ENCODE results near the gene GCGR. TPM values are rescaled to one million over a fixed set of nuclear protein-coding genes. Genes with fewer than 3 reads are reported as not detected.
A peak's percentile ranks its signal among the peaks of the same experiment; 100 is the strongest.

Gene GCGR
- total and polyA plus RNA-seq, 2 of the 13 experiments (the other 11 are each of a cell fraction or from before 2014, with no cell fraction given): 0.04 to 0.13 TPM

DNA sequence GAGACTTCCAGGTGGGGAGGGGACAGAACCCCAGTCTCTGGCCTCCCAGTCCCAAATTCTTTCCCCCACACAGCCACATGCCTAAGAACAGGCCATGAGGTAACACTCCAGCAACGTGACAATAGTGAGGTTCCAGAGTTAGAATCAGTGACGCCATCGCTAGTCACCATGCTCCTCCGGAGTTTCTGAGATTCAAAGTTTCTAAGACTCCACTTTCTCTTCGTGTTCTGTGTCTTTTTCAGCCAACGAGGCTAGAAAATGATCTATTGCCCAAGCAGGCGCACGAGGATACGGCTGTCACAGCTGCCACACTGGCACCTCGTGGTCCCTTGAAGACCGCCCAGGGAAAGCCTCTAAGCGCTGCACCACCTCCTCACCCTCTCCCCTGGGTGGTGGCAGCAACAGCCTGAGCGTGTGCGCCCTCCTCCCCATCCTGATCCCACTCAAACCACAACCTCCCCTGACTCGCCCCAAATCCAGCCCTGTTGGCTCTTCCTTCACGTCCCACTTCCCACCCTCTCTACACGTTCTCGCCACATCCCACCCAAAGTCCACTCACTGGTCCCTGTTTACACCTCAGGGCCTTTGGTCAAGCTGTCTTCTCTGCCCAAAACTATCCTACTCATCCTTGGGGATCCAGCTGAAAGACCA, 28.1 kb downstream of the GCGR start (continued):
- TF ChIP-seq, protein P1, sequence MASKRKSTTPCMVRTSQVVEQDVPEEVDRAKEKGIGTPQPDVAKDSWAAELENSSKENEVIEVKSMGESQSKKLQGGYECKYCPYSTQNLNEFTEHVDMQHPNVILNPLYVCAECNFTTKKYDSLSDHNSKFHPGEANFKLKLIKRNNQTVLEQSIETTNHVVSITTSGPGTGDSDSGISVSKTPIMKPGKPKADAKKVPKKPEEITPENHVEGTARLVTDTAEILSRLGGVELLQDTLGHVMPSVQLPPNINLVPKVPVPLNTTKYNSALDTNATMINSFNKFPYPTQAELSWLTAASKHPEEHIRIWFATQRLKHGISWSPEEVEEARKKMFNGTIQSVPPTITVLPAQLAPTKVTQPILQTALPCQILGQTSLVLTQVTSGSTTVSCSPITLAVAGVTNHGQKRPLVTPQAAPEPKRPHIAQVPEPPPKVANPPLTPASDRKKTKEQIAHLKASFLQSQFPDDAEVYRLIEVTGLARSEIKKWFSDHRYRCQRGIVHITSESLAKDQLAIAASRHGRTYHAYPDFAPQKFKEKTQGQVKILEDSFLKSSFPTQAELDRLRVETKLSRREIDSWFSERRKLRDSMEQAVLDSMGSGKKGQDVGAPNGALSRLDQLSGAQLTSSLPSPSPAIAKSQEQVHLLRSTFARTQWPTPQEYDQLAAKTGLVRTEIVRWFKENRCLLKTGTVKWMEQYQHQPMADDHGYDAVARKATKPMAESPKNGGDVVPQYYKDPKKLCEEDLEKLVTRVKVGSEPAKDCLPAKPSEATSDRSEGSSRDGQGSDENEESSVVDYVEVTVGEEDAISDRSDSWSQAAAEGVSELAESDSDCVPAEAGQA (IDR thresholded peaks at IDR 0.05; ENCODE audit: low read depth): no peak
- TF ChIP-seq, protein P1 (CRISPR knock-in tag; IDR thresholded peaks at IDR 0.05; ENCODE audit: borderline replicate concordance): no peak
- TF ChIP-seq ZNF589 (CRISPR knock-in tag; conservative IDR thresholded peaks at IDR 0.05) (no peak), GLI4 (CRISPR knock-in tag; IDR thresholded peaks at IDR 0.05; ENCODE audit: borderline replicate concordance) (no peak), ZFP90 (CRISPR knock-in tag; IDR thresholded peaks at IDR 0.05; ENCODE audit: borderline replicate concordance) (no peak), YY1 (IDR thresholded peaks at IDR 0.05; ENCODE audit: insufficient read depth, insufficient replicate concordance, low read depth, low read length) (no peak), JUNB (CRISPR knock-in tag; IDR thresholded peaks at IDR 0.05; ENCODE audit: borderline replicate concordance) (no peak), ZNF530 (CRISPR knock-in tag; IDR thresholded peaks at IDR 0.05; ENCODE audit: low read depth) (no peak), ZSCAN29 (CRISPR knock-in tag; conservative IDR thresholded peaks at IDR 0.05) (no peak), ZNF343 (CRISPR knock-in tag; IDR thresholded peaks at IDR 0.05) (no peak), ZFAT (CRISPR knock-in tag; conservative IDR thresholded peaks at IDR 0.05) (no peak), TRIM24 (CRISPR knock-in tag; IDR thresholded peaks at IDR 0.05) (no peak), ELF4 (CRISPR knock-in tag; IDR thresholded peaks at IDR 0.05; ENCODE audit: borderline replicate concordance) (no peak), ZFP36L2 (CRISPR knock-in tag; IDR thresholded peaks at IDR 0.05) (no peak), ZNF713 (CRISPR knock-in tag; IDR thresholded peaks at IDR 0.05) (no peak), POLR2A (IDR thresholded peaks at IDR 0.05; ENCODE audit: insufficient read depth in 1 of 2, low read depth in 2 of 2, low read length in 2 of 2) (0 out of 4 replicates have a peak, but pooled peaks of 1 of the 2 experiments have one; percentile 13), ZNF12 (CRISPR knock-in tag; IDR thresholded peaks at IDR 0.05) (no peak)
- TF ChIP-seq, protein P2, sequence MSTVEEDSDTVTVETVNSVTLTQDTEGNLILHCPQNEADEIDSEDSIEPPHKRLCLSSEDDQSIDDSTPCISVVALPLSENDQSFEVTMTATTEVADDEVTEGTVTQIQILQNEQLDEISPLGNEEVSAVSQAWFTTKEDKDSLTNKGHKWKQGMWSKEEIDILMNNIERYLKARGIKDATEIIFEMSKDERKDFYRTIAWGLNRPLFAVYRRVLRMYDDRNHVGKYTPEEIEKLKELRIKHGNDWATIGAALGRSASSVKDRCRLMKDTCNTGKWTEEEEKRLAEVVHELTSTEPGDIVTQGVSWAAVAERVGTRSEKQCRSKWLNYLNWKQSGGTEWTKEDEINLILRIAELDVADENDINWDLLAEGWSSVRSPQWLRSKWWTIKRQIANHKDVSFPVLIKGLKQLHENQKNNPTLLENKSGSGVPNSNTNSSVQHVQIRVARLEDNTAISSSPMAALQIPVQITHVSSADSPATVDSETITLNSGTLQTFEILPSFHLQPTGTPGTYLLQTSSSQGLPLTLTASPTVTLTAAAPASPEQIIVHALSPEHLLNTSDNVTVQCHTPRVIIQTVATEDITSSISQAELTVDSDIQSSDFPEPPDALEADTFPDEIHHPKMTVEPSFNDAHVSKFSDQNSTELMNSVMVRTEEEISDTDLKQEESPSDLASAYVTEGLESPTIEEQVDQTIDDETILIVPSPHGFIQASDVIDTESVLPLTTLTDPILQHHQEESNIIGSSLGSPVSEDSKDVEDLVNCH (CRISPR knock-in tag; IDR thresholded peaks at IDR 0.05): no peak
- TF ChIP-seq, protein P3, sequence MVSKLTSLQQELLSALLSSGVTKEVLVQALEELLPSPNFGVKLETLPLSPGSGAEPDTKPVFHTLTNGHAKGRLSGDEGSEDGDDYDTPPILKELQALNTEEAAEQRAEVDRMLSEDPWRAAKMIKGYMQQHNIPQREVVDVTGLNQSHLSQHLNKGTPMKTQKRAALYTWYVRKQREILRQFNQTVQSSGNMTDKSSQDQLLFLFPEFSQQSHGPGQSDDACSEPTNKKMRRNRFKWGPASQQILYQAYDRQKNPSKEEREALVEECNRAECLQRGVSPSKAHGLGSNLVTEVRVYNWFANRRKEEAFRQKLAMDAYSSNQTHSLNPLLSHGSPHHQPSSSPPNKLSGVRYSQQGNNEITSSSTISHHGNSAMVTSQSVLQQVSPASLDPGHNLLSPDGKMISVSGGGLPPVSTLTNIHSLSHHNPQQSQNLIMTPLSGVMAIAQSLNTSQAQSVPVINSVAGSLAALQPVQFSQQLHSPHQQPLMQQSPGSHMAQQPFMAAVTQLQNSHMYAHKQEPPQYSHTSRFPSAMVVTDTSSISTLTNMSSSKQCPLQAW (CRISPR knock-in tag; IDR thresholded peaks at IDR 0.05): 0 out of 2 replicates have a peak, but pooled peaks have one; percentile 27

All from HepG2 (cell line).